Measurements from ENCODE around the gene ZNF484.

- TF ChIP-seq CTCF (IDR thresholded peaks at IDR 0.05) (no peak), POLR2A (IDR thresholded peaks at IDR 0.05) (no peak), POLR2AphosphoS5 (IDR thresholded peaks at IDR 0.05) (no peak)
Observed at GRCh38 chr9:92875373-92875772, 2.5 kb downstream of the ZNF484 start.

Data from breast epithelium (tissue), 3 donors.